Stimulated activated CD4-positive, alpha-beta T cell treated with anti-CD3 and anti-CD28 coated beads, TNF-alpha, amount 100 ng/mL, for 4 hours (primary cell): ENCODE results near the gene RAB3D.
A peak's percentile ranks its signal among the peaks of the same experiment; 100 is the strongest.
"Not testable (repeated sequence)": the region's sequence is repeated elsewhere in the genome, so short reads cannot be mapped to it uniquely, and the experiment has no call there.

Source experiments
- DNase-seq, 3 experiments: peaks; one replicate each; pipeline ENCODE4 v3.0.0-alpha.2; 2020; ENCODE audit warnings: low read depth in 3 of 3

RAB3D gene

DNA sequence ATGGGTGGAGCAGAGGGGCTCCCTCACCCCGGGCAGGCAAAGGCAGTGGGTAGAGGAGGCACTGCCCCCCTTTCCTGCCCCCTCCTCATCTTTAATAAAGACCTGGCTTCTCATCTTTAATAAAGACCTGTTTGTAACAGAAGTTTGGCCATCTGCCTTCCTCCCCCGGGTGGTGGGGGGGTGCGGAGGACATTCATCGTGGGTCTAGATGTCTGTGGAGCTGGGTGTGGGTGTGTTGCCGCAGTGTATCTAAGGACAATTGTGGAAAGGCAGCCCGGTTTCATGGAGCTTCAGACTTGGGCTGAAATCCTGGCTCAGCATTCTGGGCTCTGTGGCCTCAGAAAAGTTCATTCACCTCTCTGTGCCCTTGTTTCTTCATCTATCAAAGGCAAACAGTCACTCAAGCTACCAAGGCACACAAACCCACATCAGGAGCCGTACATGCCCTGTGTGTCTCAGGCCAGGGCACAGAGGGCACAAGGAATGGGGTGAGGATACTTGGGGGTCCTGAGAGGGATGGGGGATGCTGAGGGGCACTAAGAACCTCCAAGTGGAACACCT, 26.2 kb upstream of the RAB3D start:
- no peak for DNase-seq

DNA sequence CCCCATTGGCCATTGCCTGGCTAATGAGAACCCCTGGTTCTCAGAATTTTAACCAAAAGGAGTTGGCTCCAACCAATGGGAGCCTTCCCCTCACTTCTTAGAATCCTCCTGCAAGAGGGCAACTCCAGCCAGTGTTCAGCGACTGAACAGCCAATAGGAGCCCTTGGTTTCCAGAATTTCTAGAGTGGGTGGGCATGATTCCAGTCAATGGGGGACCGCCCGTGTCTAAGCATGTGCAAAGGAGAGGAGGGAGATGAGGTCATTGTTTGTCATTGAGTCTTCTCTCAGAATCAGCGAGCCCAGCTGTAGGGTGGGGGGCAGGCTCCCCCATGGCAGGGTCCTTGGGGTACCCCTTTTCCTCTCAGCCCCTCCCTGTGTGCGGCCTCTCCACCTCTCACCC, 25.5 kb upstream of the RAB3D start:
- no peak for DNase-seq

DNA sequence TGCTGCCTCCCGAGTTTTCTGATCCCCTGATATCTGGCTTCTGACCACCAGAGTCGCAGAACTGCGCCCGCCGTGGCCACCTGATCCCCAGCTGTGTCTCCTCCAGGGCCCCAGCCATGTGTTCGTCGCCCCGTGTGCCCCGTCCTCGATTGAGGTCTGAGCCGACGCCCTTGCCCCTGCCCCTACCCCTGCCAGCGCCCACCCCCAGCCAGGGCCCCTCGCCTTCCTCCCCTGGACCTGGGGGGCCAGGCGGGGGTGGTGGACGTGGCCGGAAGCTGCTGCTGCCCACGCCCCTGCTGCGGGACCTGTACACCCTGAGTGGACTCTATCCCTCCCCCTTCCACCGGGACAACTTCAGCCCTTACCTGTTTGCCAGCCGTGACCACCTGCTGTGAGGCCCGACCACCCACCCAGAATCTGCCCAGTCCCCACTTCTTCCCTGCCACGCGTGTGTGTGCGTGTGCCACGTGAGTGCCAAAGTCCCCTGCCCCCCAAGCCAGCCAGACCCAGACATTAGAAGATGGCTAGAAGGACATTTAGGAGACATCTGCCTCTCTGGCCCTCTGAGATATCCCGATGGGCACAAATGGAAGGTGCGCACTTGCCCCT, 24.9 kb upstream of the RAB3D start:
- DNase-seq: no peak

- DNase-seq: no peak
Observed at GRCh38 chr19:11363881-11364280, 24.4 kb upstream of the RAB3D start.

- DNase-seq: no peak
Observed at GRCh38 chr19:11361771-11362731, 22.6 kb upstream of the RAB3D start.

GRCh38 chr19:11361037-11361770, 21.7 kb upstream of the RAB3D start:
- DNase-seq: no peak

GRCh38 chr19:11359421-11359820, 20.0 kb upstream of the RAB3D start:
- no peak for DNase-seq

- no peak for DNase-seq
Observed at GRCh38 chr19:11356676-11357550, 17.5 kb upstream of the RAB3D start.

DNA sequence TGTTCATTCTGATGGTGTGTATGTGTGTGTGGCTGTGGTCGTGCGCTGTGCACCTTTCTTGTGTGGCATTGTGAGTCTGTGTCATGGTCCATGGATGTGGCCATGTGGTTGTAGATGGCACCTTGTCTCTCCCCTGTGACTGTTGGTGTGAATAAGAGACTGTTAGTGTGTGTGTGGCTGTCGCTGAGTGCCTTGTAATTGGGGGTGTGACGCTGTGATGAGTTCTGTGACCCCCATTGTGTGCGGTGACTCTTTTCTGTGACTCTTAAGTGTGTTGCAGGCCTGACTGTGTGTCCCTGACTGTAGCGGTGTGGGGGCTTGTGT, 16.6 kb upstream of the RAB3D start:
- no peak for DNase-seq

DNA sequence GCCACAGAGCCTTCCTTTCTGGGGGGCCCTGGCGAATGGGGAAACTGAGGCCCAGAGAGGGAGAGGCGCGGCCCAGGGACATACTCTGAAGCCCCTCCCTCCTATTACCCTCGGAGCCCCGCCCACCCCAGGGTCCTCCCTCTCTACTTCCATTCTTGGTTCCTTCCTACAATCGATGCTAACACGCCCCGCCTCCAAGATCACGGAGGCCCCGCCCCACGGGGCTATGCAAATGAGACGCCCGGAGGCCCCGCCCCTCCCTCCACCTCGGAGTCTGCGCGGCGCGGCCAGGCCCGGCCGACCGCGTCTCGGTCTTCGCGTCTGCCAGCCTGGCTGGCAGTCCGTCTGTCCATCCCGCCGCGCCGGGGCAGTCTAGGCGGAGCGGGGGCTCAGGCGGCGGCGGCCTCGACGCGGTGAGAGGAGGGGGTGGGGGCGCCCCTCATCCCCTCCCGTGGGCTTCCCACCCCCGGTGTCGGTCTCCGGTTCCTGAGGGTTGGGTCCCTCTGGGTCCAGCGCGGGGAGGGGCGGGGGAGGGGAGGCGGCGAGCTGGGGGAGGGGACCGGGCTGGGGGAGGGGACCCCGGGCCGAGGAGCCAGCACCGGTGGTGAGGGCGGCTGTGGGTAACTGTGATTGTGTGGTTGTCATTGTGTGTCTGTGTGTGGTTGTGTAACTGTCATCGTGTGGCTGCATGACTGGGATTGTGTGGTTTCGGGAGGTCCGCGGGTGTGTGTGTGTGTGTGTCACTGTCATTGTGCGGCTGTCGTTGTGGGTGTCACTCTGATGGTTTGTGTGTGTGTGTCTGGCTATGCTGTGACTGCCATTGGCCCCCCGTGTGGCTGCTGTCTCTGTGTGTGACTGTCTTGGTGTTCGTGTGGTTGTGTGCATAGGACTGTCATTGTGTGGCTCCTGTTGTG, 16.0 kb upstream of the RAB3D start, which contains the start of gene PLPPR2:
Gene PLPPR2 (plus strand): TSS at position 273 of the 914 bp plus-strand sequence. CDS start 2,242 bp downstream, outside the sequence.
- peak; percentile 69 to 73 (median 71) for DNase-seq

- not testable (repeated sequence) for DNase-seq
Observed at GRCh38 chr19:11354102-11354501, 14.6 kb upstream of the RAB3D start.

DNA sequence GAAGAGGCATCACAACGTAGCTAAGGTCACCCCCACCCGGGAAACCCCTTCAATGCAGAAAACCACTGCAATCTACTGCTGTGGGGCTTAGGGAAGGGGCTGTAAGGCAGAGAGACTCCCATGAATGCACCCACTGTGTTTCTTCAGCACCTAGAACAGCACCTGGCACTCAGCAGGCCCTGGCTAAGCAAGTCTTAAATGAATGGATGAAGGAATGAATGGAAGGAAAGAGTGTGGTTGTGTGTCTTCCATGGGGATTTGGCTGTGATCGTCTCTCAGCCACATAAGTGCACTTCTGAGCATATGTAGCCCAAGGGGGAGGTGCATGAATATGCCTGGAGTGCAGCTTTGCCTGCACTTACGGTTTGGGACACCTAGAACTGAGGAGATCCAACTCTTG, 9.7 kb upstream of the RAB3D start:
- no peak for DNase-seq

GRCh38 chr19:11347546-11348039, 8.1 kb upstream of the RAB3D start:
- no peak for DNase-seq

DNA sequence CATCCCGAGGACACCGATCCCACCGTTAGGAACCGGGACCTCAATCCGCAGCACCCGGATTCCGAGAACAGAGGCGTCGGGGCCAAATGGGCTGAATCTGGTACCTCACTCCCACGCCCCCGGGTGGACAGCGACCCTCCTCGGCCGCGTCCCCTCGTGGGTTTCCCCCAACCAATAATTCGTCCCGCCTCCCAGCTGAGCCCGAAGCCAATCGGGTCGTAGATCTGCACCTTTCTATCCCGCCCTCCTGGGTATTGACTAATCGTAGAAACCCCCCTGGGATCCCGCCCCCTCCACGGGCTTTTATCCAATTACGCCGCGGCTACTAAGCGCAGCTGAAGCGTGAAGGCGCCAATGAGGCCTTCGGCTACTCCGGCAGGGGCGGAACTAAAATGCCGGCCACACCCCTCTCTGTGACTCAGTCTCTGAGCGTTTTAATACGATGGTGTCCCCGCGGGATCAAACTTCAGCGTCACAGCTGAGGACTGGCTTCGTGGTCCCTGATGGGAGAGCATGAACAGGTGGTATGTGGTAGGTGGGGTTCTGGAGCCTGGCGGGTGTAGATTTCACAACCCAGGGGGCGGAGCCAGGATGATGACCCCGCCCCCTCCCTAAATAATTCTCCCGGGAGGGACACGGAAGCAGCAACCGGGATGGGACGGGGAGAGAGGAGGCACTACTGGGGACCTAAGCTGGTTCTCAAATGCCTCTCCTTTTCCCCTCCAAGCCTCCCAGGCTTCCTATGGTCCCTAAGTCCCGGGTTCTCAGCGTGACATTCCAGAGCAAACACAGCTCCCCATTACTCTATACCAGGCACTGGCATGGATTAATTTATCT, 6.9 kb upstream of the RAB3D start, which contains the start of the genes CCDC159 and TMEM205:
Gene CCDC159 (plus strand): TSS at position 416 of the 837 bp plus-strand sequence. CDS start 88 bp downstream, at position 504.
Gene TMEM205 (minus strand): TSS at position 165 of the 837 bp plus-strand sequence. CDS start 649 bp downstream, outside the sequence.
- DNase-seq: peak; percentile 88 to 98 (median 98)

GRCh38 chr19:11345122-11345803, 5.8 kb upstream of the RAB3D start:
- DNase-seq: no peak

GRCh38 chr19:11342429-11342828, 3.0 kb upstream of the RAB3D start:
- no peak for DNase-seq

DNA sequence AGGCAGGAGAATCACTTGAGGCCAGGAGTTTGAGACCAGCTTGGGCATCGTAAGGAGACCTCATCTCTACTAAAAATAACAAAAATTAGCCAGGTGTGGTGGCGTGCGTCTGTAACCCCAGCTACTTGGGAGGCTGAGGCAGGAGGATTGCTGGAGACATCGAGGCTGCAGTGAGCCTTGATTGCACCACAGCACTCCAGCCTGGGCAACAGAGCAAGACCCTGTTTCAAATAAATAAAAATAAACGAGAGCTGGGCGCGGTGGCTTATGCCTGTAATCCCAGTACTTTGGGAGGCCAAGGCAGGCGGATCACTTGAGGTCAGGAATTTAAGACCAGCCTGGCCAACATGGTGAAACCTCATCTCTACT, 626 bp upstream of the RAB3D start:
- not testable (repeated sequence) for DNase-seq
